ENCODE data around the gene BACH2.

Gene BACH2

GRCh38 chr6:89887452-89888137 is 409.0 kb downstream of the BACH2 start:
- Histone ChIP-seq H3K9ac (ENCODE audit: low read depth, low read length) (no peak overlapping the region), H3K27ac (ENCODE audit: low read length) (no peak overlapping the region), H3K36me3 (ENCODE audit: insufficient read depth, low read depth, low read length) (no peaks in the 10 kb centered on the region), H3K4me1 (ENCODE audit: insufficient read depth, low read length) (peaks cover 11% of the 10 kb centered on the region; the same call in 1 of the 2 replicates), H3K4me3 (ENCODE audit: low read length) (no peak overlapping the region), H3K27me3 (ENCODE audit: insufficient read depth, low read length) (peaks cover 4% of the 10 kb centered on the region), H3K9me3 (ENCODE audit: insufficient read depth, low read depth, low read length) (no peaks in the 10 kb centered on the region)

GRCh38 chr6:89886378-89887120 is 410.1 kb downstream of the BACH2 start:
- Histone ChIP-seq H3K4me3 (ENCODE audit: low read length) (no peak overlapping the region), H3K9me3 (ENCODE audit: insufficient read depth, low read depth, low read length) (no peaks in the 10 kb centered on the region)

More at GRCh38 chr6:89886378-89887120, 410.1 kb downstream of the BACH2 start:
- Histone ChIP-seq H3K27me3 (ENCODE audit: insufficient read depth, low read length) (peaks cover 4% of the 10 kb centered on the region), H3K4me1 (ENCODE audit: insufficient read depth, low read length) (peaks cover 9% of the 10 kb centered on the region; the same call in 1 of the 2 replicates), H3K27ac (ENCODE audit: low read length) (no peak overlapping the region), H3K9ac (ENCODE audit: low read depth, low read length) (no peak overlapping the region), H3K36me3 (ENCODE audit: insufficient read depth, low read depth, low read length) (no peaks in the 10 kb centered on the region)

Data from iPS-20b (cell line).